Chondrocyte (in vitro differentiated cells): Measurements from ENCODE around the gene IQSEC3. TPM values are rescaled to one million over a fixed set of nuclear protein-coding genes. Genes with fewer than 3 reads are reported as not detected.

Experiments
- DNase-seq: peaks from one replicate; pipeline ENCODE4 v3.0.0; 2021; ENCODE audit warnings: mixed read lengths, low spot score
- H3K27ac Mint-ChIP-seq: one replicate; pipeline ENCODE4 v1.8.0; 2021; ENCODE audit warnings: mild to moderate bottlenecking, moderate library complexity, mixed read lengths; ENCODE audit not compliant: unreplicated experiment
- H3K27me3 Mint-ChIP-seq: 2 replicates; pipeline ENCODE4 v1.8.0; 2021; ENCODE audit warnings: low read depth, mixed read lengths
- H3K36me3 Mint-ChIP-seq: 2 replicates; pipeline ENCODE4 v1.8.0; 2021; ENCODE audit warnings: low read depth, mixed read lengths
- H3K4me1 Mint-ChIP-seq: 2 replicates; pipeline ENCODE4 v1.8.0; 2021; ENCODE audit warnings: low read depth, mild to moderate bottlenecking, mixed read lengths
- H3K4me3 Mint-ChIP-seq: one replicate; pipeline ENCODE4 v1.8.0; 2021; ENCODE audit warnings: mild to moderate bottlenecking, moderate library complexity, mixed read lengths; ENCODE audit not compliant: unreplicated experiment
- H3K9me3 Mint-ChIP-seq: 2 replicates; pipeline ENCODE4 v1.8.0; 2021; ENCODE audit warnings: low read depth, mixed read lengths
- CTCF ChIP-seq: fragments of 200-600 bp; sonication (generic); IDR thresholded peaks from 2 replicates; pipeline ENCODE4 v1.5.0; 2021; ENCODE audit warnings: antibody characterized with exemption, mild to moderate bottlenecking, moderate library complexity
- total RNA-seq: library from RNA; stranded (reverse); gene quantifications from 3 replicates; pipeline ENCODE4 v1.2.1, GENCODE V29; 2021

IQSEC3 gene
- total RNA-seq, 1 donor from 2014 or later: not detected

GRCh38 chr12:157644-158043 lies 91.1 kb downstream of the IQSEC3 start:
- no peak overlapping the region for H3K4me3 Mint-ChIP-seq
- DNase-seq: no peak
- H3K27ac Mint-ChIP-seq: no peak overlapping the region
- H3K4me1 Mint-ChIP-seq: no peaks in the 10 kb centered on the region
- peaks cover 41% of the 10 kb centered on the region for H3K27me3 Mint-ChIP-seq
- H3K36me3 Mint-ChIP-seq: no peaks in the 10 kb centered on the region
- no peaks in the 10 kb centered on the region for H3K9me3 Mint-ChIP-seq
- no peak for TF ChIP-seq CTCF

GRCh38 chr12:159156-159782 lies 92.7 kb downstream of the IQSEC3 start:
- Mint-ChIP-seq H3K27ac (no peak overlapping the region), H3K9me3 (no peaks in the 10 kb centered on the region), H3K4me1 (no peaks in the 10 kb centered on the region), H3K4me3 (no peak overlapping the region), H3K27me3 (peaks cover 36% of the 10 kb centered on the region), H3K36me3 (no peaks in the 10 kb centered on the region)
- no peak for TF ChIP-seq CTCF
- DNase-seq: no peak

GRCh38 chr12:160858-161257 lies 94.3 kb downstream of the IQSEC3 start:
- H3K4me3 Mint-ChIP-seq: no peak overlapping the region
- H3K9me3 Mint-ChIP-seq: no peaks in the 10 kb centered on the region
- H3K27me3 Mint-ChIP-seq: peaks cover 28% of the 10 kb centered on the region
- no peak overlapping the region for H3K27ac Mint-ChIP-seq
- no peak for TF ChIP-seq CTCF
- no peaks in the 10 kb centered on the region for H3K4me1 Mint-ChIP-seq
- H3K36me3 Mint-ChIP-seq: peaks cover 2% of the 10 kb centered on the region
- no peak for DNase-seq

GRCh38 chr12:161823-162222 lies 95.3 kb downstream of the IQSEC3 start:
- Mint-ChIP-seq H3K4me1 (no peaks in the 10 kb centered on the region), H3K36me3 (peaks cover 2% of the 10 kb centered on the region), H3K4me3 (no peak overlapping the region), H3K27me3 (peaks cover 34% of the 10 kb centered on the region), H3K9me3 (no peaks in the 10 kb centered on the region), H3K27ac (no peak overlapping the region)
- TF ChIP-seq CTCF: no peak
- no peak for DNase-seq

GRCh38 chr12:162467-163307 lies 96.1 kb downstream of the IQSEC3 start:
- H3K27ac Mint-ChIP-seq: no peak overlapping the region
- H3K4me3 Mint-ChIP-seq: no peak overlapping the region
- H3K27me3 Mint-ChIP-seq: peaks cover 34% of the 10 kb centered on the region
- H3K36me3 Mint-ChIP-seq: peaks cover 2% of the 10 kb centered on the region
- no peak for DNase-seq
- no peaks in the 10 kb centered on the region for H3K9me3 Mint-ChIP-seq
- TF ChIP-seq CTCF: no peak
- no peaks in the 10 kb centered on the region for H3K4me1 Mint-ChIP-seq
